UCSD-AML1 (cell line): ENCODE results near the gene DUOX1.

Experiments
- DNase-seq: peaks from one replicate; lab custom pipeline; 2025; ENCODE audit not compliant: unreplicated experiment; lab: John Stamatoyannopoulos, UW

DUOX1 gene

GRCh38 chr15:45185903-45186770 lies 56.3 kb downstream of the DUOX1 start:
- DNase-seq: no peak

GRCh38 chr15:45186771-45187577 lies 57.2 kb downstream of the DUOX1 start:
- no peak for DNase-seq

DNA sequence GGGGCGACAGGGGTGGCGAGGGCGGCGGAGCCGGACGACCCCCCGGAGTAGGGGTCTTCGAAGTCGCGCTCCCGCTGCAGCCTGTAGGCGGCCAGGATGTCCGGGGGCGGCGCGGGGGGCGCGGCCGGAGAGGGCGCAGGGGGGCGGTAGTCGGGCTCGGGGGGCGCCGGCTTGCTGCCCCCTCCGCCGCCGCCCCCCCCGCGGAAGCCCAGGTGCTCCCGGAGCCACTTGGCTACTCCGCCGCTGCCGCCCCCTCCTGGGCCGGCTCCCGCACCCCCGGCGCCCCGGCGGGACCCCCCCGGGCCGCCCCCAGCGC lies 57.7 kb downstream of the DUOX1 start:
- no peak for DNase-seq

GRCh38 chr15:45187894-45188830 lies 58.4 kb downstream of the DUOX1 start, which contains the start of gene SHF:
Gene SHF, minus strand, starts transcription at chr15:45187966. Its CDS starts 15 bp downstream, at chr15:45187951.
- peak; percentile 39 for DNase-seq

GRCh38 chr15:45197512-45197911 lies 67.7 kb downstream of the DUOX1 start:
- DNase-seq: no peak

GRCh38 chr15:45198337-45199135 lies 68.7 kb downstream of the DUOX1 start:
- peak; percentile 94 for DNase-seq

DNA sequence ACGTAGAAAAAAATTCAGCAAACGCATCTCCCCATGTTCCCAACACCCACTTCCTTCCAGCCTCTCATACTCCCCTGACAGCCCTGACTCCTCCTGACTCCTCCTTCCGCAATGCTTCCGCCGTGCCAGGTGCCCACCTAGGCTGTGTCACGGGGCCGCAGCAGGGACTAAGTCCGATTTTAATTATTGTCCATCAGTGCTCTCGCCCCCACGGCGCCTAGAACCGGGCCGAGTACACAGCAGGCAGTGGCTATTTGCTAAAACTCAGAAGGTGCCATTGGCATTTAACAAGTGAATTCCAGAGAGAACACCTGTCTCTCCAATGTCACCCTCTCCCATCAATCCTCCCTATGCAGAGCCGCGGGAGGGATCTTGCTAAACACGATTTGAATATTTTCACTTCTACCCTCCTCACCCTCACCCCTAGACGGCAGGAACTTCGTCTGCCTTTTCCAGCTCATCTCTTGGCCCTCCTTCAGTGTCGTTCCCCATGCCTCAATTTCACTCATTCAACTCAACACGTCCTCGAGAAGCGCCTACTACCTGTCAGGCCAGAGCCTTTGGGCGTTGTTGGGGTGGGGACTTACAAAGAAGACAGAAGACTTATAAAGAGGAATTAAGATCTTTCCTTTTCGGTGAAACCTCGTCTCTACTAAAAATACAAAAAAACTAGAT lies 69.5 kb downstream of the DUOX1 start:
- peak; percentile 58 for DNase-seq

- DNase-seq: peak; percentile 95
Measured at GRCh38 chr15:45200001-45200798, 70.4 kb downstream of the DUOX1 start.

DNA sequence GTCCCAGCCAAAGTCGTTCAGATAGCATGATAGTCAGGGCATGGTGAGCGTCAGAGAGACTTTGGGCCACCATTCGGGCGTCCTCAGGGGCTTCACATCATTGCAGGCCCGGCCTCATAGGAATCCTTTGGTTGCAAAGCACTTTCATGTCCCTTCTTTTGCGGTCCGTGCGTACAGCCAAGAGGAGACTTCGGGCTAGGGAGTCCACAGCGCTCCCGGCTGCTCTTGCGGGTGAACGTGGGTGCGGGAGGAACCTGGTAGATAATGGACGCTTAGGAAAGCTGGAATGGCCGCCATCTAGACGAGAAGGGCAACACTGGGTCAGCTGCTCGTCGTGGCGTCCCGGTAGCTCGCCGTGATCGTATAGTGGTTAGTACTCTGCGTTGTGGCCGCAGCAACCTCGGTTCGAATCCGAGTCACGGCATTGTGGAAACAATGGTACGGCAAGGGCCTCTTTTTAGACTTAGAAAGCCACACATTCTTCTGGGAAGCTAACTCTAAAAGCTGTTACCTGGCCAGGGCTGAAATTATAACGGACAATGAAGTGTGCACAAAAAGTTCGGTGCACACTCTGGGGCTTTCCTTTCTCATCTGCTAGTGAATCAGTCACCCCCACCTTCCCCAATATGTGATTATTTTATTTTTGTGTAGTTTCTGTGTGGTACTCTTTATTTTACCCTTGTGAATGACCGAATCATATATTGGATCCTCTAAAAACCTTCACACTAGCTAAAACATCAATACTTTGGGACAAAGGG lies 71.2 kb downstream of the DUOX1 start:
- DNase-seq: peak; percentile 90

DNA sequence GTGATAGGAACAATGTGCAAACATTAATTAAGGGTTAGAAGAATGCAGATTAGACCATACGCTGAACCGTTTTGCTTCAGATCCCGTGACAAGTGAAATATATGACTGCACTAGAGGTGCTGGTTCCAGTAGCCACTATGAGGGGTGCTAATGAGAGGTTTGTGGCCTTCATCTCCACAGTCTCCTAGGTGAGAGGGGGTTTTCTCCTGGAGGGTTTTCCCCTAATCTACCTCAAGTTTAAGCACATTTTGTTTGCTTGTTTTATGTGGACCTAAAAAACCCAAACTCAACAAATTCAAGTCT lies 71.7 kb downstream of the DUOX1 start:
- no peak for DNase-seq

DNA sequence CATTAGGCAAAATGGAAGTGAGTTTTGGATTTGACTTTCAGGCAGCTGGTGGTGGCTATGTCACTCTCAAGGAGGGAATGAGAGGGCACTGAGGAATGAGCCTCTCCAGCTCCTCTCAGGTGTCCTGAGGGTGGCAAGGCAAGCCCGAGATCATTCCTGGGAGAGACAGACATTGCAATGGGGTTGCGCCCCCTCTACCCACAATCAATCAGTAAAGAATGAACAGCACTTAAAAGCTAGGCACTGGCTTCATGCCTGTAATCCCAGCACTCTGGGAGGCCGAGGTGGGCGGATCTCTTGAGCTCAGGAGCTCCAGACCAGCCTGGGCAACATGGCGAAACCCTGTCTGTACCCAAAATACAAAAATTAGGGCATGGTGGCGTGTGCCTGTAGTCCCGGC lies 72.1 kb downstream of the DUOX1 start:
- no peak for DNase-seq

- no peak for DNase-seq
Measured at GRCh38 chr15:45203182-45203581, 73.4 kb downstream of the DUOX1 start.

DNA sequence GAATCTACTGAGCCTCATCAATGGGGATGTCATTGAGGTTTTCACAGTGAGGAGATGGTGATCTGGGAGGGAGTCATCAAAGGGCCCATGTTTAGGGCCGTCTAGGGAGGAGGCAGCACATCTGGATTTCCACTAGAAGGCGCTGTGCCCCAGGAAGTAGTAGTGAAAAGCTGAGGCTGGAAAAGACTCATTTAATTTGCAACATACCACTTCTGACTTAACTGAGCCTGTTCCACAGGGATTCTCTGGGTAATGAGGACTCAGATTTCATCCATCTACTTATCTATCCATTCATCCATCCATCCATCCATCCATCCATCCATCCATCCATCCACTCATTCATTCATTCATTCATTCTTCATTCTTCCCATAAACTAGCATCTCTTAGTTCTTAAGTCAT lies 75.4 kb downstream of the DUOX1 start:
- peak; percentile 36 for DNase-seq

DNA sequence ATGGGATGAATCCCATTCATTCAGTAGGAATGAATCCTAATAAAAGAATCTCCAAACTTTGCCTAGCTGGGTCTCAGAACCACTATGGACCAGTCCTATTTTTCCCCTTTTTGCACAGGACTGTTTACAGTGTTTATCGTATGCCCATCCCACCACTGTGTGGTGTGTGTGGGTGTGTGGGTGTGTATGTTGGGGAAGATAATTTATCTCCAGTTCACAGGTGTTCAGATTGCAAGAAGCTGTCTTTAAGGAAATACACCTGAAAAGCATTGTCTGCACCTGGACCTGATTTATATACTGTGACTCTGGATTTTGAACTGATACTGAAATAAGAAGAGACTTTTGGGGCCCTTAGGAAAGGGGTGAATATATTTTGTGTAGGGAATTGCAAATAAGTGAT lies 82.7 kb downstream of the DUOX1 start:
- DNase-seq: no peak
